Measurements from ENCODE around the gene TXNL4A. TPM values are rescaled to one million over a fixed set of nuclear protein-coding genes. Genes with fewer than 3 reads are reported as not detected.

TXNL4A gene
- total RNA-seq, 1 experiment from 2014 or later, result 216 TPM

DNA sequence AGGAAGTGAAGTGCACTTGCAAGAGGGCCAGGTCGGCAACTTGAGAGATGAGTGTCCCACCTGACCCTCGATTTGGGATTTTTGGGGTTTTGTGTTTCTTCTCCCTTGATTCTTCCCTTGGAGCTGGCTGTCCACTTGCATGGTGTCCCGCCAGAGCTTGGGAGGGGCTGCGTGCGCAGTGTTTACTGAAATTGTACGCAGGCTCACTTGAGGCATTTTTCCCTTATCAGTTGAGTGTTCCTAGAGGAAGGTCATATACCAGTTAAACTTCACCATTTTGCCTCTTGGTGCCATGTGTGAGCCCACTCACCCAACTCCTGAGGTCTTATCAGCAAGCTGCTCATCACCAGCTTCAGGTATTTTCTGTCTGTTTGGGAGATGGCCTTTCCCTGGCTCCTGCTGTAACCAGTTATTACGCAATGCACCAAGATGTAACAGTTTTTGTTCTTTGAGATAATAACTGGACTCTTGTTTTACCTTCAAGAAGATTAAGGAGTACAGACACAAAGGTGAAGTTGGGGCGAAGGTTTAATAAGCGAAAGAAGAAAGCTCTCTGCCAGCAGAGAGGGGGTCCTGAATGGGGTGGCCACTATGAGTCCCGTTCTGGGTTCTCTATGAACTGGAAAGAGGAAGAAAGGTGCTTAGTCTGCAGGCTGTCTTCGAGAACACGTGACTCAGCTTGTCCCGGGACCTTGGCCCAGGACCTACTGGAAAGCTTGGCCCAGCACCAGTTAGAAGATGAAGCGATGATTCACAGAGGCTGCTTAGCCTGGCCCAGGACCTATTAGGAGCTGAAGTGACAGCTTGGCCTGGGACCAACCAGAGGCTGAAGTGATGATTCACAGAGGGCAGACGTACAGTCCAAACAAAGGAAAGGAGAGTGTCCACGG, 21.5 kb upstream of the TXNL4A start:
- H3K9me3 ChIP-seq (ENCODE audit: low read depth, low read length, poor library complexity, severe bottlenecking), result no peaks in the 10 kb centered on the region
- intact Hi-C loops (cut with micrococcal nuclease; ENCODE audit: unreplicated experiment), result no loop called here
- no peak for TF ChIP-seq CTCF (conservative IDR thresholded peaks at IDR 0.05; ENCODE audit: low read depth, low read length)
- TF ChIP-seq EZH2 (IDR thresholded peaks at IDR 0.05; ENCODE audit: borderline replicate concordance, low read depth, low read length, poor library complexity, severe bottlenecking), result no peak
- H3K4me3 ChIP-seq (ENCODE audit: low read depth, low read length, poor library complexity, severe bottlenecking), result no peak overlapping the region
- POLR2A ChIA-PET (ENCODE audit: low non-redundant PET), result no interaction called here
- CTCF ChIA-PET, result no interaction called here
- H3K36me3 ChIP-seq (ENCODE audit: insufficient read depth, low read length, poor library complexity, severe bottlenecking), result no peaks in the 10 kb centered on the region
- no peaks in the 10 kb centered on the region for H3K4me1 ChIP-seq (ENCODE audit: insufficient read depth, low read length, poor library complexity, severe bottlenecking)
- no peaks in the 10 kb centered on the region for H3K27me3 ChIP-seq (replicated peaks; ENCODE audit: insufficient read depth, low read depth, low read length, poor library complexity)
- BruUV-seq (replicated peaks), result no TSS peak
- DNase-seq (ENCODE audit: low spot score), result no peak
- no peak overlapping the region for H3K27ac ChIP-seq (ENCODE audit: low read depth, low read length, poor library complexity, severe bottlenecking)

DNA sequence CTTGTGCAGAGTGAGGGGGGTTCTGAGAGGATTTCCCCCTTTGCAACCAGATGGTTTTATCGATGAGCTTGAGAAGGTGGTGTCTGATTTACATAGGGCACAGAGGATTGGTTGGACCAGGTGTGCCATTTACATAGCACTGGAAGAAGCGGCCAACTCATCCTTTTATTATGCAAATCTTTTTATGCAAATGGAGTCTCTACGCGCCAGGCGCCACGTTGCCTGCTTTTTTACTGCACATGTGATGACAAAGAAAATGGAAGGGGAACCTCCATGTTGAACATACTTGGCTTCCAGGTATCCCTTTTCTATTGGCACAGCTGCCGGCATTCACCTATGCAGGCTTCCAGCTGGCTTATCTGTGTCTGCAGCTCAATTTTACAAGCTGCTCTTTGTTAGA, 18.4 kb upstream of the TXNL4A start:
- Histone ChIP-seq H3K4me1 (ENCODE audit: insufficient read depth, low read length, poor library complexity, severe bottlenecking) (no peaks in the 10 kb centered on the region), H3K27ac (ENCODE audit: low read depth, low read length, poor library complexity, severe bottlenecking) (no peak overlapping the region), H3K27me3 (replicated peaks; ENCODE audit: insufficient read depth, low read depth, low read length, poor library complexity) (no peaks in the 10 kb centered on the region), H3K9me3 (ENCODE audit: low read depth, low read length, poor library complexity, severe bottlenecking) (no peaks in the 10 kb centered on the region), H3K36me3 (ENCODE audit: insufficient read depth, low read length, poor library complexity, severe bottlenecking) (no peaks in the 10 kb centered on the region), H3K4me3 (ENCODE audit: low read depth, low read length, poor library complexity, severe bottlenecking) (no peak overlapping the region)
- CTCF ChIA-PET, result no interaction called here
- intact Hi-C loops (cut with micrococcal nuclease; ENCODE audit: unreplicated experiment), result no loop called here
- POLR2A ChIA-PET (ENCODE audit: low non-redundant PET), result no interaction called here
- peak; percentile 25 for DNase-seq (ENCODE audit: low spot score)
- no TSS peak for BruUV-seq (replicated peaks)
- TF ChIP-seq CTCF (conservative IDR thresholded peaks at IDR 0.05; ENCODE audit: low read depth, low read length), result no peak
- no peak for TF ChIP-seq EZH2 (IDR thresholded peaks at IDR 0.05; ENCODE audit: borderline replicate concordance, low read depth, low read length, poor library complexity, severe bottlenecking)

DNA sequence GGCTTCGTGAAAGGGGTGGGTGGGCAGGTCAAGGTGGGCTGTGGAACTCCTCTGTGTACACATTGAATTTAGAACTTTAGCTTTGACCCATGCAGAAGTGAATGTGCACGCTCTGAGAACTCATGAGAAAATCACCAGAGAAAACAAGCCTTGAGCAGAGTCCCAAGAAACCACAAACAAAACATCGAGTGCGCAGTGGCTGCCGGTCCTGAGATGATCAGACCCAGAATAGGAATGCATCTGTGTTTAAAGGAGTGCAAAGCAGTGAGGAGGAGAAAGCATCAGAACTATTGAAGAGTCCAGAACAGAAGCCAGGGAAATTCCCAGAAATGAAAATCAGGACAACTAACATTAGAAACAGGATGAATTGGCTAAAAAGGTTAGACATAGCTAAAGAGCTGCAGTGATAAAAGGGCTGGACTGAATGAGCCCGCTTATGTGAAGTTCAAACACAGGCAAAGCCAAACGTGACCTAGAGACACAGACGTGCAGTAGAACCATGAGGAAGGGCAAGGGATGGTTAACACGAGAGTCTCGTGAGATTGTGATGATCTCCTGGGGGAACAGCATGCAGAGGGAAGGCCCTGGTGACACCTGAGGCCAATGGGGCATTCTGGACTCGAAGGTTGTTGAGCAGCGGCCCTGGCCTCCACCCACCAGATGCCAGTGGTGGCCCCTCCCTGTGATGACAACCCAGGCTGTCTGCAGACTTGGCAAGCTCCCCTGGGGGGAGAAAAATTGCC, 16.4 kb upstream of the TXNL4A start:
- Histone ChIP-seq H3K27ac (ENCODE audit: low read depth, low read length, poor library complexity, severe bottlenecking) (no peak overlapping the region), H3K27me3 (replicated peaks; ENCODE audit: insufficient read depth, low read depth, low read length, poor library complexity) (no peaks in the 10 kb centered on the region), H3K36me3 (ENCODE audit: insufficient read depth, low read length, poor library complexity, severe bottlenecking) (no peaks in the 10 kb centered on the region), H3K4me1 (ENCODE audit: insufficient read depth, low read length, poor library complexity, severe bottlenecking) (no peaks in the 10 kb centered on the region), H3K4me3 (ENCODE audit: low read depth, low read length, poor library complexity, severe bottlenecking) (no peak overlapping the region), H3K9me3 (ENCODE audit: low read depth, low read length, poor library complexity, severe bottlenecking) (no peaks in the 10 kb centered on the region)
- CTCF ChIA-PET, result no interaction called here
- no peak for TF ChIP-seq CTCF (conservative IDR thresholded peaks at IDR 0.05; ENCODE audit: low read depth, low read length)
- TF ChIP-seq EZH2 (IDR thresholded peaks at IDR 0.05; ENCODE audit: borderline replicate concordance, low read depth, low read length, poor library complexity, severe bottlenecking), result no peak
- POLR2A ChIA-PET (ENCODE audit: low non-redundant PET), result no interaction called here
- intact Hi-C loops (cut with micrococcal nuclease; ENCODE audit: unreplicated experiment), result no loop called here
- DNase-seq (ENCODE audit: low spot score), result no peak
- no TSS peak for BruUV-seq (replicated peaks)

Measured in A673 (cell line).